Omental fat pad (tissue), 4 donors: ENCODE measurements around the gene FASLG. TPM values are rescaled to one million over a fixed set of nuclear protein-coding genes. Genes with fewer than 3 reads are reported as not detected.
"Not testable (repeated sequence)": the region's sequence is repeated elsewhere in the genome, so short reads cannot be mapped to it uniquely, and the experiment has no call there.

Experiments
- ATAC-seq: fragments of 150-250 bp; one replicate; pipeline ENCODE4 v1.9.1; 2016; ENCODE audit warnings: mild to moderate bottlenecking, moderate library complexity; ENCODE audit not compliant: low FRiP score
- DNase-seq: peaks from one replicate; pipeline ENCODE4 v3.0.0-alpha.2; 2019; ENCODE audit warnings: low spot score
- total RNA-seq, 4 donors: library from RNA; depleted of rRNA; stranded (reverse); fragments of >200 nt; gene quantifications; one replicate each; pipeline ENCODE4 v1.1.0, GENCODE V29; 2016
- TF ChIP-seq, protein P1 (sequence below), 3 donors: fragments of 450-650 bp; IDR thresholded peaks; one replicate each; pipeline ENCODE4 v1.5.1; 2016 to 2017; ENCODE audit warnings: antibody characterized with exemption in 3 of 3, mild to moderate bottlenecking in 3 of 3, moderate library complexity in 2 of 3

FASLG gene
- total RNA-seq, result under 1 TPM in 2 of 4 donors, not detected in 2; 0.24 to 0.31 TPM

DNA sequence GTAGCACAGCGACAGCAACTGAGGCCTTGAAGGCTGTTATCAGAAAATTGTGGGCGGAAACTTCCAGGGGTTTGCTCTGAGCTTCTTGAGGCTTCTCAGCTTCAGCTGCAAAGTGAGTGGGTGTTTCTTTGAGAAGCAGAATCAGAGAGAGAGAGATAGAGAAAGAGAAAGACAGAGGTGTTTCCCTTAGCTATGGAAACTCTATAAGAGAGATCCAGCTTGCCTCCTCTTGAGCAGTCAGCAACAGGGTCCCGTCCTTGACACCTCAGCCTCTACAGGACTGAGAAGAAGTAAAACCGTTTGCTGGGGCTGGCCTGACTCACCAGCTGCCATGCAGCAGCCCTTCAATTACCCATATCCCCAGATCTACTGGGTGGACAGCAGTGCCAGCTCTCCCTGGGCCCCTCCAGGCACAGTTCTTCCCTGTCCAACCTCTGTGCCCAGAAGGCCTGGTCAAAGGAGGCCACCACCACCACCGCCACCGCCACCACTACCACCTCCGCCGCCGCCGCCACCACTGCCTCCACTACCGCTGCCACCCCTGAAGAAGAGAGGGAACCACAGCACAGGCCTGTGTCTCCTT is at the start of gene FASLG:
Gene FASLG, plus strand, starts transcription at position 233 of the 583 bp plus-strand sequence. Its CDS starts 99 bp downstream, at position 332.
- TF ChIP-seq, protein P1, sequence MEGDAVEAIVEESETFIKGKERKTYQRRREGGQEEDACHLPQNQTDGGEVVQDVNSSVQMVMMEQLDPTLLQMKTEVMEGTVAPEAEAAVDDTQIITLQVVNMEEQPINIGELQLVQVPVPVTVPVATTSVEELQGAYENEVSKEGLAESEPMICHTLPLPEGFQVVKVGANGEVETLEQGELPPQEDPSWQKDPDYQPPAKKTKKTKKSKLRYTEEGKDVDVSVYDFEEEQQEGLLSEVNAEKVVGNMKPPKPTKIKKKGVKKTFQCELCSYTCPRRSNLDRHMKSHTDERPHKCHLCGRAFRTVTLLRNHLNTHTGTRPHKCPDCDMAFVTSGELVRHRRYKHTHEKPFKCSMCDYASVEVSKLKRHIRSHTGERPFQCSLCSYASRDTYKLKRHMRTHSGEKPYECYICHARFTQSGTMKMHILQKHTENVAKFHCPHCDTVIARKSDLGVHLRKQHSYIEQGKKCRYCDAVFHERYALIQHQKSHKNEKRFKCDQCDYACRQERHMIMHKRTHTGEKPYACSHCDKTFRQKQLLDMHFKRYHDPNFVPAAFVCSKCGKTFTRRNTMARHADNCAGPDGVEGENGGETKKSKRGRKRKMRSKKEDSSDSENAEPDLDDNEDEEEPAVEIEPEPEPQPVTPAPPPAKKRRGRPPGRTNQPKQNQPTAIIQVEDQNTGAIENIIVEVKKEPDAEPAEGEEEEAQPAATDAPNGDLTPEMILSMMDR (IDR thresholded peaks at IDR 0.05), result no peak
- DNase-seq (no peak), ATAC-seq (peak; percentile 8)

DNA sequence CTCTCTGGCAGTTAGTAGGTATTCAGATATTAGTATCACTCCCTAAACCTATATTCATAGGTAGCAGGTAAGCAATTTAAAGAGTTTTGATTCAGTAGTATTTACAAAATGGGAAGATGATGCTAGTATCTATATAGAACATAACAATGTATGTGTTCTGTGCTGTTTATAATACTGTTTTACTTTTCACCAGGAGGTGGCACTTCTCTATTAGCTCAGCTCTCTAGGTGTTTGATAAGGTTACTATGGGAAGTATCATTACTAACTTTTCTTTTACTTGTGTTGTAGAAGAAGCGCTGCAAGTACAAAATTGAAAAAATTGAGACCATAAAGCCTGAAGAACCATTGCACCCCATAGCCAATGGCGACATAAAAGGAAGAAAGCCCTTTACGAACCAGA is 49.4 kb upstream of the FASLG start:
- TF ChIP-seq, protein P1 (IDR thresholded peaks at IDR 0.05), result no peak
- DNase-seq (no peak), ATAC-seq (no peak)

- DNase-seq (no peak), ATAC-seq (no peak)
- TF ChIP-seq, protein P1 (IDR thresholded peaks at IDR 0.05), result no peak
These were observed 46.4 kb upstream of the FASLG start for GRCh38 chr1:172612478-172612877.

- DNase-seq, result no peak
- TF ChIP-seq, protein P1 (IDR thresholded peaks at IDR 0.05), result no peak
- ATAC-seq, result no peak
These were observed 45.6 kb upstream of the FASLG start for GRCh38 chr1:172613294-172613693.

DNA sequence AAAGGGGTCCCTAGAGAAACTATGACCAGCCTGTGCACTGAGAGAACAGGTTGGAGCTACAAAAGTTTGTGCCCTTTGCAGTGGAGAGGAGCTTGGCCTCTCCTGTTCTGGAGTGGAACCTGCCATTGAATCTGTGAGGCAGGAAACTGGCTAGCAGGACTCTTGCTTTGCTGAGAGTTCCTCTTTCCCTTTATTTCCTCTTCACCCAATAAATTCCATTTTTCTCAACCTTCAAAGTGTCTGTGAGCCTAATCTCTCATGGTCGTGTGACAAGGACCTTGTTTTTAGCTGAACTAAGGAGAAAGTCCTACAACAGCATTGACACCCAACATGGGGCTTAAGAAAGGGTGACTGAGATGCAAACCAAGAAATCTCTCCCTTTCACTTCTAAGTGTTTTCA is 42.7 kb upstream of the FASLG start:
- no peak for DNase-seq
- ATAC-seq, result no peak
- TF ChIP-seq, protein P1 (IDR thresholded peaks at IDR 0.05), result no peak

DNA sequence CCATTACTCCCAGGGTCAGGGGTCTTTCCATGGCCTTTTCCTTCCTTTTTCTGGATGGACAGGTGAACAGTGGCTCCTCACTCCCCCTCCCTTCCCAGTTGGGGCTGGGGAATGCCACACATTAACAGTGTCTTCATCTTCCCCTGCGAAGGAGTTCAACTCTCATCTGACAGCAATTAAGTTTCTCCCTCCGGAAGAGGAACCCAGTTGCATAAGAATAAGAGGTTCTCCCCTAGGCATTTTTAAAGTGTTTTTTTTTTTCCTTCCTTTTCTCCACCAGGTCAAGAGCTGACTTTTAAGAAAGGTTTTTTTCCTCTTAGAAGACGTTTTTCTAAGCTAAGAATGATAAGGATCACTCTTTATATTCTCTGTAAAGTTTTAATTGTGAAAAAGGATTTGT is 42.3 kb upstream of the FASLG start:
- DNase-seq, result no peak
- TF ChIP-seq, protein P1 (IDR thresholded peaks at IDR 0.05), result no peak

DNA sequence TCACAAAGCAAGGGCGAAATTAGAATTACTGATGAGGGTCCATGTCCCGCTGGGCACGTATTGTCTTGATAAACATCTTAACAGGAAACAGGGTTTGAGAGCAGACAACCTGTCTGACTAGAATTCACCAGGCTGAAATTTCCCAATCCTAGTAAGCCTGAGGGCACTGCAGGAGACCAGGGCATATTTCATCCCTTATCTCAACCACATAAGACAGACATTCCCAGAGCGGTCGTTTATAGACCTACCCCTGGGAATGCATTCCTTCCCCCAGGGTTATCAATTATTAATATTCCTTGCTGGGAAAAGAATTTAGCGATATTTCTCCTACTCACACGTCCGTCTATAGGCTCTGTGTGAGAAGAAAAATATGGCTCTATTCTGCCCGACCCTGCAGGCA is 38.3 kb upstream of the FASLG start:
- not testable (repeated sequence) for DNase-seq, ATAC-seq

More for the DNA sequence above, 42.3 kb upstream of the FASLG start:
- no peak for ATAC-seq
